Vagina (tissue), 2 donors: Measurements from ENCODE around the gene RSAD2.

Source experiments
- POLR2AphosphoS5 ChIP-seq, 2 donors: sonication (generic); formaldehyde crosslinking; IDR thresholded peaks; one replicate each; pipeline ENCODE4 v1.9.0; 2017; ENCODE audit warnings: antibody characterized with exemption in 2 of 2, mild to moderate bottlenecking in 2 of 2, low read depth in 1 of 2; ENCODE audit not compliant: insufficient read depth in 1 of 2
- TF ChIP-seq, protein P1 (sequence below), 3 experiments: fragments of 450-650 bp in 2 of 3; fragments of 200-600 bp in 1 of 3; sonication (generic) in 1 of 3; IDR thresholded peaks; one replicate each; pipeline ENCODE4 v1.5.1; 2017 to 2019; ENCODE audit warnings: antibody characterized with exemption in 3 of 3, mild to moderate bottlenecking in 2 of 3, moderate library complexity in 2 of 3

DNA sequence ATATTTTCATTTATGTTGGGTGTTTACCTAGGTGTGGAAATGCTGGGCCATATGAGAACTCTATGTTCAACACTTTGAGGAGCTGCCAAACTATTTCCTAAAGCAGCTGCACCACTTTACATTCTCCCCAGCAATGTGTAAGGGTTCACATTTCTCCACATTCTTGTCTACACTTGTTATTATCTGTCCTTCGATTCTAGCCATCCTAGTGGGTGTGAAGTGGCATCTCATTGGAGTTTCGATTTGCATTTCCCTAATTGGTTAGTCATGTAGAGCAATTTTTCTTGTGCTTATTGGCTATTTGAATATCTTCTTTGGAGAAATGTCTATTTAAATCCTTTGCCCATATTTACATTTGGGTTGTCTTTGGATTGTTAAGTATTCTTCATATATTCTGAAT lies 61.5 kb downstream of the RSAD2 start:
- TF ChIP-seq, protein P1, sequence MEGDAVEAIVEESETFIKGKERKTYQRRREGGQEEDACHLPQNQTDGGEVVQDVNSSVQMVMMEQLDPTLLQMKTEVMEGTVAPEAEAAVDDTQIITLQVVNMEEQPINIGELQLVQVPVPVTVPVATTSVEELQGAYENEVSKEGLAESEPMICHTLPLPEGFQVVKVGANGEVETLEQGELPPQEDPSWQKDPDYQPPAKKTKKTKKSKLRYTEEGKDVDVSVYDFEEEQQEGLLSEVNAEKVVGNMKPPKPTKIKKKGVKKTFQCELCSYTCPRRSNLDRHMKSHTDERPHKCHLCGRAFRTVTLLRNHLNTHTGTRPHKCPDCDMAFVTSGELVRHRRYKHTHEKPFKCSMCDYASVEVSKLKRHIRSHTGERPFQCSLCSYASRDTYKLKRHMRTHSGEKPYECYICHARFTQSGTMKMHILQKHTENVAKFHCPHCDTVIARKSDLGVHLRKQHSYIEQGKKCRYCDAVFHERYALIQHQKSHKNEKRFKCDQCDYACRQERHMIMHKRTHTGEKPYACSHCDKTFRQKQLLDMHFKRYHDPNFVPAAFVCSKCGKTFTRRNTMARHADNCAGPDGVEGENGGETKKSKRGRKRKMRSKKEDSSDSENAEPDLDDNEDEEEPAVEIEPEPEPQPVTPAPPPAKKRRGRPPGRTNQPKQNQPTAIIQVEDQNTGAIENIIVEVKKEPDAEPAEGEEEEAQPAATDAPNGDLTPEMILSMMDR (IDR thresholded peaks at IDR 0.05): no peak
- no peak for TF ChIP-seq POLR2AphosphoS5 (IDR thresholded peaks at IDR 0.05; ENCODE audit: insufficient read depth in 1 of 2, low read depth in 1 of 2)
